Measurements from ENCODE around the gene GARIN5A. TPM values are rescaled to one million over a fixed set of nuclear protein-coding genes. Genes with fewer than 3 reads are reported as not detected.
A peak's percentile ranks its signal among the peaks of the same experiment; 100 is the strongest.

The GARIN5A gene
- 5.5 TPM for polyA plus RNA-seq (ENCODE audit: insufficient read length)
- long read RNA-seq, donor 1, partial matches to known transcripts, result 0 of 3 reads
- long read RNA-seq, donor 1, other reads (novel, unspliced or antisense), result 0 of 3 reads
- long read RNA-seq, donor 2, partial matches to known transcripts, result 0 of 5 reads
- long read RNA-seq, donor 2, other reads (novel, unspliced or antisense), result 0 of 5 reads
- long read RNA-seq, donor 3, transcript FAM71E1-202 (5 exons, 1,225 nt), result major isoform, 5 of 5 reads
- long read RNA-seq, donor 3, partial matches to known transcripts, result 0 of 5 reads
- long read RNA-seq, donor 3, other reads (novel, unspliced or antisense), result 0 of 5 reads
- long read RNA-seq, donor 4, partial matches to known transcripts, result 0 of 1 reads
- long read RNA-seq, donor 4, other reads (novel, unspliced or antisense), result 0 of 1 reads
- long read RNA-seq, donor 5, partial matches to known transcripts, result 0 of 7 reads
- long read RNA-seq, donor 5, other reads (novel, unspliced or antisense), result 0 of 7 reads
- long read RNA-seq, donor 6, transcript FAM71E1-202 (5 exons, 1,225 nt), result major isoform, 5 of 7 reads
- long read RNA-seq, donor 6, partial matches to known transcripts, result 0 of 7 reads
- long read RNA-seq, donor 6, other reads (novel, unspliced or antisense), result 0 of 7 reads
- long read RNA-seq, donor 7, transcript FAM71E1-204 (5 exons, 1,281 nt), result minor isoform, 6 of 17 reads
- long read RNA-seq, donor 7, transcript FAM71E1-202 (5 exons, 1,225 nt), result major isoform, 10 of 17 reads
- long read RNA-seq, donor 7, partial matches to known transcripts, result 0 of 17 reads
- long read RNA-seq, donor 7, other reads (novel, unspliced or antisense), result 0 of 17 reads
- long read RNA-seq, donor 8, partial matches to known transcripts, result 0 of 5 reads
- long read RNA-seq, donor 8, other reads (novel, unspliced or antisense), result 0 of 5 reads

DNA sequence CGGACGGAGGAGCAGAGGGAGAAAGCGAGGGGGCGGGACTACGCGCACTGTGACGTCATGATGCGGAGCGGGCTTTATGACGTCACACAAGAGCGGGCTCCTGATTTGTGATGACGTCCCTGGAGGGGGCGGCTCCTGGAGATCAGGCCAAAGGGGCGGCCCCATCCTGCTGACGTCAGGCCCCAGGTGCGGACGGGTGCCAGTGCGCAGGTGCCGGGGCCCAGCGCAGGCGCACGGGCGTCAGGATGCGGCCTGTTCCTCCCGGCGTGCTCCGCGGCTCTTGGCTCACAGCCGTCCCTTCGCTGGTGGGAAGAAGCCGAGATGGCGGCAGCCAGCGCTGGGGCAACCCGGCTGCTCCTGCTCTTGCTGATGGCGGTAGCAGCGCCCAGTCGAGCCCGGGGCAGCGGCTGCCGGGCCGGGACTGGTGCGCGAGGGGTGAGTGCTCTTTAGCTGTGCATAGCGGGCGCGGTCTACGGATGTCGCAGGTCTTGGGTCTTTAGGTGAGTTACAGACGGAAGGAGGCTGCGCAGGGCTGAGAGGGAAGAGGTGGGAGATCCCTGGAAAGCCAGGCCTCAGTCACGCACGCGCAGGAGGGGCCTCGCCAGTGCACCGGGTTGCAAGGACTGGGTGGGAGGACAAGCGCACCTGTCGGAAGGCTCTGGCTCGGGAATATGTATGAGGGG, at the start of gene GARIN5A, which contains the start of gene EMC10:
Gene GARIN5A, minus strand, starts transcription at position 625 of the 683 bp plus-strand sequence. Its CDS starts 460 bp downstream, at position 165.
Gene EMC10, plus strand, starts transcription at position 284 of the 683 bp plus-strand sequence. Its CDS starts 38 bp downstream, at position 322.
- DNase-seq, result peak; percentile 92

DNA sequence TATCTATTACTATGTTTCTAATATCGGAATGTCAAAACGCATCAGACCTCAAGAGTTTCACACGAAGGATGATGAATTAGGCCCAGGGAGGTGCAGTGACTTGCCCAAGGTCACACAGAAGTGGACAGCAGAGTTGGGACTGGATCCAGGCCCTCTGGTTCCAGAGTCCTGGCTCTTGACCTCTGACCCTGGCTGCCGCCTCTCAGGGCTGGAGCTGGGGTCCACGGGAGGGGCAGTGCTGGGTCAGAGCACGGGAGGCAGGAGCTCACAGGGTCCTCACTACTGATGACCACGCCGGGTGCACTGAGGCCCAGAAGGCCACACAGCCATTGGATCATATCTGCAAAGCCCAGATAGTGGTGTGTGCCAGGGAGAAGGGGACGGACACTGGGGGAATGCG, 46.2 kb upstream of the GARIN5A start:
- DNase-seq, result no peak

DNA sequence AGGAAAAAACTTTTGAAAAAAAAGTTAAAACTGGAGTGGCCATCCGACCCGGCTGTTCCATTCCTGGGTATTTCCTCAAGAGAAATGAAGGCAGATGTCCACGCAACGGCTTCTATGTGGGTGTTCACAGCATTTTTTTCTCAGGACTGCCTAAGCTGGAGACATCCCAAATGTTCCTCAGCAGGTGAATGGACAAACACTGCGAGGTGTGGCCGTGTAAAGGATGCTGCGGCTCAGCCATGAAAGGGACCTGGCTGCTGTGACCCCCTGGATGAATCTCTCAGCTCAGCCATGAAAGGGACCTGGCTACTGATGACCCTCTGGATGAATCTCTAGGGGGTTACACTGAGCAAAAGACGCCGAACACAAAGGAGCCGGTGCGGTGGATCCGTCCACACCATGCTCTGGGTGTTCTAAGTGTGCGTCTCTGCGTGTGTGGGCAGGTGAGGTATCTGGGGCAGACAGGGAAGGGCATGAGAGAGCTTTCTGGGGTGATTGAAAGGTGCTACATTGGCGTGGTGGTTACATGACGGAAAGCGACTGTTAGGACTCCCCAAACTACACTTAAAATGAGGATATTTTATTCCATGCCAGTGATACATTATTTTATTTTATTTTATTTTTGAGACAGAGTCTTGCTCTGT, 44.3 kb upstream of the GARIN5A start:
- no peak for DNase-seq

DNA sequence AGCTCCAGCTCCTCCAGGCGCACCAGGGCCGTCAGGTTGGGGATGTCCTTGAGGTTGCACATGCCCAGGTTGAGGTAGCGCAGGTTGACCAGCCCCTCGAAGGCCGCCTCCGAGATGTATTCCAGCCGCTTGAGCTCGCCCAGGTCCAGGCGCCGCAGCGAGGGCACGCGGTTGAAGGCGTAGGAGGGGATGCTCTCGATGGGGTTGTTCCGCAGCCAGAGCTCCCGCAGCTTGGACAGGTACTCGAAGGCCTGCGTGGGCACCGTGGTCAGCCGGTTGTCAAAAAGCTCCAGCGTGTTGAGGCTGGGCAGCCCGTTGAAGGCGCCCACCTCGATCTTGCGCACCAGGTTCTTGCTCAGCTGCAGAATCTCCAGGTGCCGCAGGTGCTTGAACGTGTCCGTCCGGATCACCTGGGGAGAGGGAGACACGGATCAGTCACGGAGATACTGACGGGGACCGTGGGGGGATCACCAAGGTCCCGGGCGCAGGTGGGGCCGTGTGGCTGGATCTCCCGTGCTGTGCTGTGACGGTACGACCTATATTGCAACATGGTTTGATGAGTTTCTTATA, 42.4 kb upstream of the GARIN5A start:
- no peak for DNase-seq

DNA sequence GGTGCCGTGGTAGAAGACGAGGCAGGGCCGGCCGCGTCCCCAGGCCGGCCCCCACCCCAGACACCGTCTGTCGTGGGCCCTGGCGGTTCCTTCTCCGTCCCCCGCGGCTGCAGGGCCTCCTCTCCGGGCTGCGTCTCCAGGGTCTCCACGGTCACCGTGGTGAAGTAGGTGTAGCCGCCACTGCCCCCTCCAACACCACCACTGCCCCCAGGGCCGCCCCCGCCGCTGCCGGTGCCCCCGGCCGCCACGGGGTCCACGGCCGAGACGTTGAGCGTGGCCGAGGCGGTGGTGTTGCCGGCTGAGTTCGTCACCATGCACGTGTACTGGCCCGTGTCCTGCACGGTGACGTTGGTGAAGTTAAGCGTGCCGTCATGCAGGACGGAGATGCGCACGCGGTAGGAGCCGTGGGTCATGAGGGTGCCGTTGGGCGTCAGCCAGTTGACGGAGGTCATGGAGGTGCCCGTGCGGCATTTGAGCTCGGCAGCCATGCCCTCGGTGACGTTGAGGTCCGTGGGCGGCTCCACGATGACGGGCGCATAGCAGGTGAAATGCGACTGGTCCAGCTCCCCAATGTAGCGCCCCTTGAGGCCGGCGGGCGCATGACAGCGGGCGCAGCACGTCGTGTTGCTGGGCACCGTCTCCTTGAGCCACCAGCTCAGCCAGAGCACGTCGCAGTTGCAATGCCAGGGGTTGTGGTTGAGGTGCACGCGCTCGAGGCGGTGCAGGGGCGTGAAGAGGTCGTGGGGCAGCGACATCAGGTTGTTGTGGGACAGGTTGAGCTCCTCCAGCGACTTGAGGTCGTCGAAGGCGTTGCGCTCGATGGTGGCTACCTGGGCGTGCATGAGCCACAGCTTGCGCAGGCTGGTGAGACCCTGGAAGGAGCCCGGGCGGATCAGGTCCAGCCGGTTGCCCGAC, 41.7 kb upstream of the GARIN5A start:
- DNase-seq, result no peak

DNA sequence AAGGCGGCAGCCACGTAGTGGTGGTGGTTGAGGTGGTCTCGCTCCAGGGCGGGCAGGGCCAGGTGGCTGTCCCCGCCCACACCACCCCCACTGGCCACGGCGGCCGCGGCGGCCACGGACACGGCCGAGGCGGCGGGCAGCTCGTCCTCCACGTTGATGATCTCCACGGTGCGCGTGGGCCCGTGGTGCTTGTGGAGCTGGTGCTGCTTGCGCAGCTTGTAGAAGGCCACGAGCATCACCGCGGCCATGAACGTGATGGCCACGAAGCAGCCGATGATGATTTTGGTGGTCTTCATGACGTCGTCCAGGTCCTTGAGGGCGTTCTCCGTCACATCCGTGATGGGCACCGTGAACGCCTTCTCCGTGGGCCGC, 41.0 kb upstream of the GARIN5A start:
- no peak for DNase-seq

DNA sequence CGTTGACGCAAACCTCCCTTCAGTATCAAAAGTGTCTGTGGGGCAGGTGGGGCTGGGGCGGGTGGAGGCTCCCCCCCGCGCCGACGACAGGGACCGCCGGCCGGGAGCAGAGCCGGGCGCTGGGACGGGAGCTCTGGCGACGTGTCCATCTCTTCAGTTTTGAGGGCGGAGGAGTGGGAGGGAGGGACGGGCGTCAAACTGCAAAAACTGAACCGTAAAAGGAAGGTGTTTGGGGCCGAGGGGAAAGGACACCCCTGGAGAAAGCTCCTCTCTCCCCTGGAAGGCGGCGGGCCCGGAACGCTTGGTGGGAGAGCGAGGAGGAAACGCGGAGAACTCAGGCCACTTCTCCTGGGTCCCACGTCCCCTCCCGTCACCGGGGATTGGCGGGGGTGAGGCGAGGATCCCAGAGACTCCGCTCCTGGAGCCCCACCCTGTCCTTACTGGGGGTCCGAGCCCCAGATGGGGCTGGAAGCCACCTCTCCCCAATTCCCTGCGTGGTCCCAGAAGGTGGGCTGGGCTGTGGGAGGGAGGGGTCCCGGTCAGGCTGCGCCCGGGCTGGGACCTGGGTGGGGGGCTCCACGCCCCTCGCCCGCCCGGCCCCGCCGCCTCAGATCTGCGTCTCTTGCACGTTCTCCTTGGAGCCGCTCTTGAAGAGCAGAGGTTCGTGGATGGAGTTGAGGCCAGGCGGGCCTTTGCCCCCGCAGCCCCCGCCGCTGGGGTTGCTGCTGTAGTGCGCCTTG, 40.5 kb upstream of the GARIN5A start:
- no peak for DNase-seq

DNA sequence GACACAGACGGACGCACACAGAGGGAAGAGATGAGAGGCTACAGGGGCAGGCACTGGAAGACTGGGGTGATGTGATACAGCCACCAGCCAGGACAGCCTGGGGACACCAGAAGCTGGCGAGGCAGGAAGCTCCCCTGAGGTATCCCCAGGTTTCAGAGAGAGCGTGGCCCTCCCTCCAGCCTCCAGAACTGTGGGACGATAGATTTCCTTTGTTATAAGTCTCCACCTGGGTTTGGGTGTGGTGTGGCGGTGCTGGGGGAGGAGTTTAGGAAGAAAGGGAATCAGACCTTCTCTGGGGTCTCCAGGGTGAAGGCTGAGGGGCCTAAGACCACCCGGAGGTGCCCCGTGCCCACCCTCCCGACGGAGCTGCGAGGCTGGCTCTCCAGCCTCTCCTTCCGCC, 39.8 kb upstream of the GARIN5A start:
- DNase-seq, result no peak

DNA sequence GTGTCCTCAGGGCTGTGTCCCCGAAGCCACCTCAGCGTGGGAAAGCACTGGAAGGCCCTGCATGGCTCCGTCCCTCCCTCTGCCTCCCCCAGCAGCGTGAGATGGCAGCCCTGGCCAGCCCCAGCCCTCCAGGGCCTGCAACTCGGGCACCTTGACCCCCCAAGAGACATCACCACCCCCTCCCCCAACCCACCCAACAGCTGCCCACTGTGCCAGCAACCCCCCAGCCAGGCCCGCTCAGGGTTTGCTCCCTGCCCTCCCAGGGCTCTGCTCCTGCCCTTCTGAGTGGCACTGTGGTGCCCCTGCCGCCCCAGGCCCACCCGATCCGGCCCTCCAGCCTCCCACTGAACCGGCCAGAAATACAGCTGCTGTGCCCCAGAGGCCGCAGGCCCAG, 38.5 kb upstream of the GARIN5A start:
- DNase-seq, result no peak

DNA sequence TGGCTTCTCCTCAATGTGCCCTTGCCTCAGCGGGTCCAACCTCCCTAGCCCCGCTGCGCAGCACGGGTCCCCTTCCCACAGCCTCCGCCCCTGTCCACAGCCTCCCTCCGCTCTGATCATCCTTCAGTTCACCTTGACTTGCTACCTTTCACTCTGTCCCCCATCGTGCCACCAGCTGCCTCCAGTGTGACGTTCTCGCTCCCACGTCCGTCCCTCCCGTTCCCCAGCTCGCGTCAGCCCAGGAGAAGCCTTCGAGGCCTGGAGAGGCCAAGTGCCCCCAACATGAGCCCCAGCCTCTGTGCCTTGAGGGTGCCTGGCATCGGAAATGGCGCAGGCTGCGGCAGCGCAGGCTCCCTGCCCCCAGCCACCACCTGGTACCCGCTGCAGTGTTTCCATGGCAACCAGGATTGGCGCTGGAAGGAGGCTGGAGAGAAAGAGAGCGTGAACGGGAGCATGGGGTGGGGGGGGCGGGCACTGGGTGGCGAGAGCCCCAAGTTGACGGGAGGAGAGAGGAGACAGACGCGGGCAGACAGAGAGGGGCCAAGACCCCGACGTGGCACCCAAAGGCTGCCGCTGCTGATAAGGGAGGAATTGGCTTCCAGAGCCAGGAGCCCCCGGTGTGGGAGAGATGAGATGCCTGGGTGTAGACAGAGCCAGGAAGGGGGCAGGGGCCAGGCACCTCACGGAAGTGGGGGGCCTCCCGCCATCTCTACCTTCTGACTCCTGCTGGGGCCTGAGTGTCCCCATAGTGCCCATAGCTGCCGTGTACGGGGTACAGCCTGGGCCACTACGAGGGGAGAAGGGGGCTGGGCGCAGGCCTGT, 37.9 kb upstream of the GARIN5A start:
- DNase-seq, result no peak

DNA sequence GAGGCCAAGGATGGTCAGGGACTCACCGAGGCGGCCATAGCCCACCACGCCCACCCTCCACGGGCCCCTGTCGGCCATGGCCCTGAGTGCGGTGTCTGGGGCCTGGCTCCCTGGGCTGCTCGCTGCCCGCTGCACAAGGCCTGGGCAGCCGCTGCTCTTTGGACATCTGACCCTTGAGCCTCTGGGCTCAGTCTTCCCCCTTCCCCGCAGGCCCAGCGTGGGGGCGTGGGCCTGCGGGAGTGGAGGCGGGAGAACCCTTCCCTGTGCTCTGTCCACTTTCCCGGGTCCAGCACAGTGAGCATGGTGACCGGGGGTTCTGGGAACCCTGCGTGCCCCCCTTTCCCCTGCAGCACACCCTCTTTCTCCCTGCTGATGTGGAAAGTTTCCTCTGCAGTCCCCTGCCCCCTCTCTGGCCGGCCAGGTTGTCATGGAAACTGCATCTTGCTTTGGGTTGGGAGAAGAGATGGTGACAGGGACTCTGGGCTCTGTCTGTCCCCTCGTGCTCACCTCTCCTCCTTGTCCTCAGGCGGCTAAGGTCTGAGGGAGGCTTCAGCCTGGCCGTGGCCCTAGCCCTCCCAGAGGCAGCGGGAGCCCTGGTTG, 37.2 kb upstream of the GARIN5A start, which contains the start of gene ASPDH:
Gene ASPDH, minus strand, starts transcription at position 168 of the 600 bp plus-strand sequence. Its CDS starts 90 bp downstream, at position 78.
- no peak for DNase-seq

DNA sequence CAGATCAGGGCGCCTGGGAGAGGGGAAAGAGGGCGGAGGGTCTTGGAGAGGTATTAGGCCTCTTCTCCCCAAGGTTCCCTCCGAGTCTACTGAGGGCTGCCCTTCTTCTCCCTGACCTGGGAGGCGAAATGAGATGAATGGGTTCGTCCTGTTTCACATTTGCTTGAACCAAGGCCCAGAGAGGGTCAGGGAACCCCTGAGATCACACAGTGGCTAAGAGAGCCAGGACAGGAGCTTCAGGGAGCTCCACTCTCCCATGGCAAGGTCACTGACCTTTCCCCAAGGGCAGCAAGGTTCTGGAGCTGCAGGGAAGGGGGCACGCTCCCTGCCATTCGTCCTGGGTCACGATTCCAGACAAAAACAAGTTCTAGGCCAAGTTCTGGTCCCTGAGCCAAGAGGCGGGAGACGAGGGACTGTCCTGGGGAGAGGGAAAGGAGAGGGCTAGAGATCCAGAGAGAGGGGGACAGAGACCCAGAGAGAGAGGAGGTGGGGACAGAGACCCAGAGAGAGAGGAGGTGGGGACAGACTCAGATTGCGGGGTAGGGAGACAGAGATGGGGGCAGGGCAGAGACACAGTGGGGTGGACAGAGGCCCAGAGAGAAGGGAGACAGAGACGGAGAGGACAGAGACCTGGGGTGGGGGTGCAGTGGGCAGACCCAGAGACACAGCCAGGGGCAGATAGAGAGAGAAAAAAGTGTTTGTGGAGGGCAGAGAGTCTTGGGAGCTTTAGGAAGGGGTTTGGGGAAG, 36.5 kb upstream of the GARIN5A start:
- DNase-seq, result no peak

DNA sequence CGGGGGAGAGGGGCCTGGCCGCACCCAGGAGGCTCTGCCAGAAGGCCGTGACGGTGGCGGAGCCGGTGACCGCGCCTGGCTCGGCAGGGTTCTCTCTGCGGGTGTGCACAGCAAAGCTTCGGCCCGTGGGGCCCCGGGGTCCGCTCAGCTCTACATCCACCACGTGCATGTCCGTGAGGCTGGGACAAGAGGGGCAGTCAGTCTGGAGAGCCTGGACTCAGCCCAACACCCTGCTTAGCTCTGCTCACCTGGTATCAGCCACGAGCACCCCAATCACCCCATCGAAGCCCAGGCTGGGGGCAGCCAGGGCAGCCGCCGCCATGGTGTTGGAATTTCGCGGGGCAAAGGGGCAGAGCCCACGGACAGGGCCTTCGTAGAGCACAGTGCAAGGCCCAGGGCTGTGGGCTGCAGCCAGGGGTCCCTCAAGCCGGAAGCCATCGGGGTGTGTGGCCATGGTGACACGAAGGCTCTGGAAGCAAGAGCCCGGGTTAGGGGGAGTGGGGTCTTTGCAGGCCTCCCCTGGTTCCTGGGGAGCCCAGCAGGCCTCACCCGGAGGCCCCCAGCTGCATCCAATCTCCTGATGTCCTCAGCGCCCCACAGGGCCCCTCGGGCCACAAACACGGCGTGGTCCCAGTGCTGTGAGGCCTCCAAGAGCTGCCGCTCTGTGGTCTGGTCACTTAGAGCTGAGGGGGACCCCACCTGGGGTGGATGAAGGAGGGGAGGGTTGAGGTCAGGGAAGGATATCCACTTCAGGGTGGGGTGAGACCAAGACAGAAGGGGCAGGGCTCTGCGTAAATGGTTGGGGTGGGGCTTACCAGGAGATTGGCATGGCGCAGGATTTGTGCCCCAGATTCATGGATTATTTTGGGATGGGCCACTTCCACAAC, 35.7 kb upstream of the GARIN5A start:
- no peak for DNase-seq

DNA sequence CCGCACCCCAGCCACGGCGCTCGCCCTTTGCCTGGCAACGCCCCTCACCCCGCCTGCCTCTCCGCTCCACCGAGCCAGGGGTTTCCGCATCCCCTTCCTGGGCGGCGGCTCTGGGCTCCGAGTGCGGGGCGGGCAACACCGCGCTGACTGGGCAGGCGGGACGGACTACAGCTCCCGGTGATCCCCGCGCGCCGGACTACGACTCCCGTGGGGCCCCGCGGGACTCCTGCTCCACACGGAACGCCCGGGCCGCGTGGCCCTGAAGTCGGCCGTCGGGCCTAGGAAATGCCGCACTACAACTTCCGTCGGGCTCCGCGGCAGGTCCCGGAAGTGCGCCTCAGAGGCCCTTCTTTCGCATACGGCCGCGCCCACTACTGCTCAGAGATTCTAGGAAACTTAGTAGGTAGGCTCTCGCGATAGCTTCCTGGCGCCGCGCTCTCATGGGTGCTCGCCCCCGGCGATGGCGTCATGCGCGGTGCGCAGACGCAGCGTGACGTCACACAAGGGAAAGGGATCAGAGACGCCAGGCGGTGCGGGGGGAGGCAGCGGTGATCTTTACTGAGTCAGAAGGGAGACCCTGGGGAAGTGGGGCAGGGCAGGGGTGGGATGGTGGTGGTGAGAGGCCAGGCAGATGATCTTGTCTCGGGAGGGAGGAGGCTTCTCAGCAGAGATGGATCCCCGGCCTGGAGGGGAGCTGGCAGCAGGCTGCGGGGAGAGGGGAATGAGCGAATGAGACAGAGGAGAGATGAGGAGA, 34.6 kb upstream of the GARIN5A start, which contains the start of gene JOSD2:
Gene JOSD2, minus strand, starts transcription at position 123 of the 754 bp plus-strand sequence. CDS start 760 bp downstream, outside the sequence.
- DNase-seq, result peak; percentile 98

DNA sequence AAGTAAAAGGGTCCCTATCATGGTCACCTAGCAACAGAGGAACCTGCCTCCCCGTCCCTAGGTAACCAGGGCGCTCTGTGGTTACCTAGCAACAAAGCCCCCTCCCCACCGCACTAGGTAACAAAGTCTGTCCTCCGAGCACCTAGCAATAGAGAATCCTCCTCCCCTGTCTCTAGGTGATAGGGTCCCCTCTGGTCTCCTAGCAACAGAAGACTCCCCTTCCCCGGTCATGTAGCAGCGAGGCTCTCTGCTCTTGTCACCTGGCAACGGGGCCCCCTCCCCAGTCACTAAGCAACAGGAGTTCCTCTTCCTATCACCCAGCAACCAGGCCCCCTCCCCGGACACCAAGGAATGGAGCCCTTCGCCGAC, 34.0 kb upstream of the GARIN5A start:
- peak; percentile 81 for DNase-seq
